Mesenchymal stem cell (in vitro differentiated cells and primary cell): ENCODE results near the gene ESYT2.

Source experiments
- DNase-seq: peaks from one replicate; pipeline ENCODE4 v3.0.0-alpha.2; 2013
- H2AFZ ChIP-seq: one replicate; pipeline ENCODE4 v1.6.1; 2013; ENCODE audit warnings: low read depth, mild to moderate bottlenecking, control low read depth, inconsistent platforms, low read length, moderate library complexity
- H2AK5ac ChIP-seq: 2 replicates; pipeline ENCODE4 v1.6.1; 2013; ENCODE audit warnings: low read length, moderate library complexity, mild to moderate bottlenecking, inconsistent platforms; ENCODE audit not compliant: severe bottlenecking
- H2BK120ac ChIP-seq: one replicate; pipeline ENCODE4 v1.6.1; 2013; ENCODE audit warnings: low read depth, mild to moderate bottlenecking, inconsistent platforms, low read length, moderate library complexity
- H2BK12ac ChIP-seq, 2 experiments: one replicate each; pipeline ENCODE4 v1.6.1; 2013; ENCODE audit warnings: inconsistent platforms in 2 of 2, low read length in 2 of 2, mild to moderate bottlenecking in 2 of 2, moderate library complexity in 2 of 2, control low read depth in 1 of 2
- H2BK15ac ChIP-seq: one replicate; pipeline ENCODE4 v1.6.1; 2013; ENCODE audit warnings: mild to moderate bottlenecking, low read depth, inconsistent platforms; ENCODE audit not compliant: poor library complexity, severe bottlenecking
- H2BK5ac ChIP-seq: 2 replicates; pipeline ENCODE4 v1.6.1; 2013; ENCODE audit warnings: low read depth, mild to moderate bottlenecking, low read length, control low read depth, inconsistent platforms; ENCODE audit not compliant: poor library complexity, severe bottlenecking
- H3K14ac ChIP-seq, 2 experiments: one replicate each; pipeline ENCODE4 v1.6.1; 2013; ENCODE audit warnings: inconsistent platforms in 2 of 2, low read length in 2 of 2, control low read depth in 1 of 2, mild to moderate bottlenecking in 1 of 2, moderate library complexity in 1 of 2
- H3K18ac ChIP-seq, 2 experiments: one replicate each; pipeline ENCODE4 v1.6.1; 2013; ENCODE audit warnings: inconsistent platforms in 2 of 2, low read length in 2 of 2, control low read depth in 1 of 2, low read depth in 1 of 2, mild to moderate bottlenecking in 1 of 2
- H3K23ac ChIP-seq, 2 experiments: one replicate each; pipeline ENCODE4 v1.6.1; 2013; ENCODE audit warnings: inconsistent platforms in 2 of 2, low read length in 2 of 2, mild to moderate bottlenecking in 2 of 2, moderate library complexity in 2 of 2, control low read depth in 1 of 2
- H3K27ac ChIP-seq: 2 replicates; pipeline ENCODE4 v1.5.1; 2013; ENCODE audit warnings: mild to moderate bottlenecking, moderate library complexity, low read length, control low read depth, inconsistent platforms; ENCODE audit not compliant: poor library complexity, severe bottlenecking
- H3K27me3 ChIP-seq, 2 experiments: 2 replicates each; pipeline versions ENCODE4 v1.6.1 to v1.7.0; 2013; ENCODE audit warnings: low read length in 2 of 2, mild to moderate bottlenecking in 2 of 2, moderate library complexity in 2 of 2, control low read depth in 1 of 2, inconsistent platforms in 1 of 2; ENCODE audit not compliant: control insufficient read depth in 1 of 2, insufficient read depth in 1 of 2
- H3K36me3 ChIP-seq, 2 experiments: 2 replicates each; pipeline versions ENCODE4 v1.6.1 to v1.7.0; 2013; ENCODE audit warnings: low read length in 2 of 2, control low read depth in 1 of 2, inconsistent platforms in 1 of 2, low read depth in 1 of 2, mild to moderate bottlenecking in 1 of 2; ENCODE audit not compliant: insufficient read depth in 2 of 2, control insufficient read depth in 1 of 2
- H3K4ac ChIP-seq, 2 experiments: one replicate each; pipeline ENCODE4 v1.6.1; 2013; ENCODE audit warnings: inconsistent platforms in 2 of 2, low read length in 2 of 2, mild to moderate bottlenecking in 2 of 2, moderate library complexity in 2 of 2, control low read depth in 1 of 2, low read depth in 1 of 2
- H3K4me1 ChIP-seq: 2 replicates; pipeline ENCODE4 v1.6.1; 2013; ENCODE audit warnings: low read depth, low read length, control low read depth; ENCODE audit not compliant: control insufficient read depth, insufficient read depth
- H3K4me2 ChIP-seq: 2 replicates; pipeline ENCODE4 v1.6.1; 2013; ENCODE audit warnings: low read length, mild to moderate bottlenecking, inconsistent platforms; ENCODE audit not compliant: poor library complexity, severe bottlenecking
- H3K4me3 ChIP-seq, 2 experiments: 2 replicates each; pipeline versions ENCODE4 v1.5.1 to v1.7.0; 2013; ENCODE audit warnings: low read length in 2 of 2, mild to moderate bottlenecking in 2 of 2, control low read depth in 1 of 2, low read depth in 1 of 2; ENCODE audit not compliant: insufficient read depth in 1 of 2
- H3K79me1 ChIP-seq: replicated peaks from 2 replicates; pipeline ENCODE4 v1.6.1; 2013; ENCODE audit warnings: mild to moderate bottlenecking, control low read depth, low read length, inconsistent platforms; ENCODE audit not compliant: poor library complexity, severe bottlenecking
- H3K9ac ChIP-seq: 2 replicates; pipeline ENCODE4 v1.7.0; 2013; ENCODE audit warnings: mild to moderate bottlenecking, low read length, moderate library complexity
- H3K9me3 ChIP-seq: 2 replicates; pipeline ENCODE4 v1.7.0; 2013; ENCODE audit warnings: mild to moderate bottlenecking, low read length; ENCODE audit not compliant: control insufficient read depth
- H4K8ac ChIP-seq: one replicate; pipeline ENCODE4 v1.6.1; 2013; ENCODE audit warnings: inconsistent platforms, mild to moderate bottlenecking, low read length, moderate library complexity
- H4K91ac ChIP-seq: one replicate; pipeline ENCODE4 v1.6.1; 2013; ENCODE audit warnings: mild to moderate bottlenecking, low read length, inconsistent platforms
- WGBS: methylation state at CpG from one replicate; pipeline ENCODE4 v1.1.7; 2013; ENCODE audit warnings: mixed read lengths; 5-methylcytosine and 5-hydroxymethylcytosine counted together

The ESYT2 gene

GRCh38 chr7:158809596-158809995 lies 19.7 kb downstream of the ESYT2 start:
- peaks cover 17% of the 10 kb centered on the region for H3K79me1 ChIP-seq
- H3K36me3 ChIP-seq = peaks cover 13 to 25% of the 10 kb centered on the region in 2 experiments
- WGBS = 100% methylated on average over 1 of the region's 1 CpG
- H3K4me2 ChIP-seq = no peak overlapping the region
- H3K9ac ChIP-seq = no peak overlapping the region
- no peaks in the 10 kb centered on the region for H3K9me3 ChIP-seq
- no peak overlapping the region for H3K4ac ChIP-seq
- no peak overlapping the region for H2BK15ac ChIP-seq
- no peak overlapping the region for H2AFZ ChIP-seq
- H2AK5ac ChIP-seq = no peak overlapping the region
- H3K18ac ChIP-seq = no peak overlapping the region
- no peak overlapping the region for H4K91ac ChIP-seq
- H2BK120ac ChIP-seq = no peak overlapping the region
- peaks cover 20% of the 10 kb centered on the region for H3K4me1 ChIP-seq
- no peaks in the 10 kb centered on the region for H3K27me3 ChIP-seq
- no peak overlapping the region for H4K8ac ChIP-seq
- no peak overlapping the region for H3K14ac ChIP-seq
- DNase-seq = peak; percentile 41
- no peak overlapping the region for H3K23ac ChIP-seq
- H2BK5ac ChIP-seq = no peak overlapping the region
- H3K27ac ChIP-seq = no peak overlapping the region
- no peak overlapping the region for H3K4me3 ChIP-seq
- no peak overlapping the region for H2BK12ac ChIP-seq

GRCh38 chr7:158808126-158808525 lies 21.2 kb downstream of the ESYT2 start:
- peaks cover 18 to 28% of the 10 kb centered on the region in 2 experiments for H3K36me3 ChIP-seq
- peak overlapping the region in 1 of 2 experiments; percentile 65 for H2BK12ac ChIP-seq
- no peak overlapping the region for H2BK5ac ChIP-seq
- peaks cover 22% of the 10 kb centered on the region for H3K79me1 ChIP-seq
- no peak overlapping the region for H2BK120ac ChIP-seq
- H4K91ac ChIP-seq = no peak overlapping the region
- H3K23ac ChIP-seq = no peak overlapping the region
- no peak for DNase-seq
- H2AFZ ChIP-seq = no peak overlapping the region
- H2BK15ac ChIP-seq = no peak overlapping the region
- H3K9me3 ChIP-seq = no peaks in the 10 kb centered on the region
- peak overlapping the region; percentile 79 for H2AK5ac ChIP-seq
- H3K14ac ChIP-seq = no peak overlapping the region
- H3K27ac ChIP-seq = no peak overlapping the region
- H3K9ac ChIP-seq = no peak overlapping the region
- H3K4me1 ChIP-seq = peaks cover 19% of the 10 kb centered on the region
- H4K8ac ChIP-seq = no peak overlapping the region
- no peak overlapping the region for H3K4me2 ChIP-seq
- peak overlapping the region in 1 of 2 experiments; percentile 65 for H3K4ac ChIP-seq
- no peaks in the 10 kb centered on the region for H3K27me3 ChIP-seq
- H3K4me3 ChIP-seq = no peak overlapping the region
- 96% methylated on average over 18 of the region's 18 CpGs for WGBS
- peak overlapping the region in 1 of 2 experiments; percentile 75 for H3K18ac ChIP-seq

GRCh38 chr7:158805937-158806336 lies 23.4 kb downstream of the ESYT2 start:
- H3K18ac ChIP-seq = peak overlapping the region in 1 of 2 experiments; percentile 34
- peak overlapping the region in 1 of 2 experiments; percentile 52 for H2BK12ac ChIP-seq
- H3K9me3 ChIP-seq = no peaks in the 10 kb centered on the region
- 89% methylated on average over 21 of the region's 21 CpGs for WGBS
- H3K4ac ChIP-seq = no peak overlapping the region
- peak overlapping the region in 1 of 2 experiments; percentile 79 for H3K14ac ChIP-seq
- peaks cover 18 to 28% of the 10 kb centered on the region in 2 experiments for H3K36me3 ChIP-seq
- H3K4me3 ChIP-seq = no peak overlapping the region
- H4K91ac ChIP-seq = no peak overlapping the region
- no peak overlapping the region for H2BK120ac ChIP-seq
- peak overlapping the region; percentile 26 for H2AK5ac ChIP-seq
- no peak overlapping the region for H3K27ac ChIP-seq
- H3K79me1 ChIP-seq = peaks cover 20% of the 10 kb centered on the region
- no peak overlapping the region for H3K4me2 ChIP-seq
- no peaks in the 10 kb centered on the region for H3K27me3 ChIP-seq
- H3K9ac ChIP-seq = no peak overlapping the region
- no peak overlapping the region for H2AFZ ChIP-seq
- no peak overlapping the region for H2BK5ac ChIP-seq
- peaks cover 16% of the 10 kb centered on the region for H3K4me1 ChIP-seq
- DNase-seq = no peak
- no peak overlapping the region for H4K8ac ChIP-seq
- H3K23ac ChIP-seq = peak overlapping the region in 1 of 2 experiments; percentile 24
- H2BK15ac ChIP-seq = no peak overlapping the region

GRCh38 chr7:158805414-158805813 lies 23.9 kb downstream of the ESYT2 start:
- H3K14ac ChIP-seq = no peak overlapping the region

More at GRCh38 chr7:158805414-158805813, 23.9 kb downstream of the ESYT2 start:
- peaks cover 20% of the 10 kb centered on the region for H3K79me1 ChIP-seq
- H3K27me3 ChIP-seq = no peaks in the 10 kb centered on the region
- no peak overlapping the region for H3K4me2 ChIP-seq
- H4K8ac ChIP-seq = no peak overlapping the region
- H2AFZ ChIP-seq = no peak overlapping the region
- DNase-seq = no peak
- H2BK120ac ChIP-seq = no peak overlapping the region
- H2BK15ac ChIP-seq = no peak overlapping the region
- H3K9me3 ChIP-seq = no peaks in the 10 kb centered on the region
- H3K23ac ChIP-seq = no peak overlapping the region
- no peak overlapping the region for H2AK5ac ChIP-seq
- H3K9ac ChIP-seq = no peak overlapping the region
- no peak overlapping the region for H2BK12ac ChIP-seq
- H3K4me1 ChIP-seq = peaks cover 17% of the 10 kb centered on the region
- H3K4ac ChIP-seq = no peak overlapping the region
- no peak overlapping the region for H3K18ac ChIP-seq
- no peak overlapping the region for H3K27ac ChIP-seq
- peaks cover 19 to 28% of the 10 kb centered on the region in 2 experiments for H3K36me3 ChIP-seq
- WGBS = 100% methylated on average over 2 of the region's 2 CpGs
- H2BK5ac ChIP-seq = no peak overlapping the region
- H3K4me3 ChIP-seq = no peak overlapping the region
- H4K91ac ChIP-seq = no peak overlapping the region
